Astrocyte of the cerebellum (primary cell): ENCODE measurements around the gene FRK.

Experiments used
- DNase-seq: peaks from one replicate; pipeline ENCODE4 v3.0.0-alpha.2; 2011; ENCODE audit warnings: low read depth
- H3K4me3 ChIP-seq: 2 replicates; pipeline ENCODE4 v1.5.1; 2011; ENCODE audit warnings: mild to moderate bottlenecking, low read depth, low read length, moderate library complexity
- in situ Hi-C: cut with HindIII; loops from 2 replicates; pipeline ENCODE4 v1.10.0; 2017; ENCODE audit warnings: low sequenced_read_pairs
- TF ChIP-seq, protein P1 (sequence below): IDR thresholded peaks from 2 replicates; pipeline ENCODE4 v1.5.1; 2012; ENCODE audit warnings: low read length, low read depth, moderate library complexity, mild to moderate bottlenecking; ENCODE audit errors: missing control alignments

FRK gene

GRCh38 chr6:116040993-116041392 is 19.7 kb downstream of the FRK start:
- no peak overlapping the region for H3K4me3 ChIP-seq

GRCh38 chr6:116036885-116037284 is 23.8 kb downstream of the FRK start:
- in situ Hi-C loops = no loop called here
- TF ChIP-seq, protein P1, sequence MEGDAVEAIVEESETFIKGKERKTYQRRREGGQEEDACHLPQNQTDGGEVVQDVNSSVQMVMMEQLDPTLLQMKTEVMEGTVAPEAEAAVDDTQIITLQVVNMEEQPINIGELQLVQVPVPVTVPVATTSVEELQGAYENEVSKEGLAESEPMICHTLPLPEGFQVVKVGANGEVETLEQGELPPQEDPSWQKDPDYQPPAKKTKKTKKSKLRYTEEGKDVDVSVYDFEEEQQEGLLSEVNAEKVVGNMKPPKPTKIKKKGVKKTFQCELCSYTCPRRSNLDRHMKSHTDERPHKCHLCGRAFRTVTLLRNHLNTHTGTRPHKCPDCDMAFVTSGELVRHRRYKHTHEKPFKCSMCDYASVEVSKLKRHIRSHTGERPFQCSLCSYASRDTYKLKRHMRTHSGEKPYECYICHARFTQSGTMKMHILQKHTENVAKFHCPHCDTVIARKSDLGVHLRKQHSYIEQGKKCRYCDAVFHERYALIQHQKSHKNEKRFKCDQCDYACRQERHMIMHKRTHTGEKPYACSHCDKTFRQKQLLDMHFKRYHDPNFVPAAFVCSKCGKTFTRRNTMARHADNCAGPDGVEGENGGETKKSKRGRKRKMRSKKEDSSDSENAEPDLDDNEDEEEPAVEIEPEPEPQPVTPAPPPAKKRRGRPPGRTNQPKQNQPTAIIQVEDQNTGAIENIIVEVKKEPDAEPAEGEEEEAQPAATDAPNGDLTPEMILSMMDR = no peak
- DNase-seq = no peak
- H3K4me3 ChIP-seq = no peak overlapping the region

More at GRCh38 chr6:116040993-116041392, 19.7 kb downstream of the FRK start:
- in situ Hi-C loops = no loop called here
- DNase-seq = no peak
- TF ChIP-seq, protein P1 = no peak

DNA sequence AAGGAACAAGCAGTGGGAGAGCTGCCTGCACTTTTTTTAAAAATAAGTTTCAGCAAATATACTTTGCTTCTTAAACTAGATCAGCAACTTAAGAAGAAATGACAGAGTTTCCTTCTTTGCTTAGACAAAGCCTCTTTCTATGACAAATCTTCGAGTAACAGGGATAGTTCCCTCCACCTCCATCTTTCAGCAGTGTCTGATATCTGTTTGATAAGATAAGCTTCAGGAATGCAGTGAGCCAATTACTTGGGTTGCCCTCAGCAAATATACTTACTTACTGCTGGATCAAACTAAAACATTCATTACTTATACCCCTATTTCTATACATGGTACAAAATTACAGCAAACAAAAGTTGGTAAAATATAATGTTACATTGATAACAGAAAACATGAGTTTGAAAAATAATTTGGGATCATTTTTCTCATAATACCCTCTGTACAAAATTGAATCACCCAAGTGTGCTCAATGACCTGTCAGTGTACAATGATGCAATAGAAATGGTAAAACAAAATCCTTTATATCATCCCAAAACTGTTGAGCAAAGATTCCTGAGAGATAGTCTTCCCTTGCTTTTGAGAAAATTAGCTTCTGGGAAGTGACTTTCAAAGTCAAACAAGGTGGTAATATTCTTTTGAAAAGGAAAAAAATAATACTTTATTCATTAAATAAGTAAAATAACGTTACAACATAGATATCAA is 24.5 kb downstream of the FRK start:
- no peak overlapping the region for H3K4me3 ChIP-seq
- TF ChIP-seq, protein P1 = no peak
- in situ Hi-C loops = no loop called here
- DNase-seq = no peak

DNA sequence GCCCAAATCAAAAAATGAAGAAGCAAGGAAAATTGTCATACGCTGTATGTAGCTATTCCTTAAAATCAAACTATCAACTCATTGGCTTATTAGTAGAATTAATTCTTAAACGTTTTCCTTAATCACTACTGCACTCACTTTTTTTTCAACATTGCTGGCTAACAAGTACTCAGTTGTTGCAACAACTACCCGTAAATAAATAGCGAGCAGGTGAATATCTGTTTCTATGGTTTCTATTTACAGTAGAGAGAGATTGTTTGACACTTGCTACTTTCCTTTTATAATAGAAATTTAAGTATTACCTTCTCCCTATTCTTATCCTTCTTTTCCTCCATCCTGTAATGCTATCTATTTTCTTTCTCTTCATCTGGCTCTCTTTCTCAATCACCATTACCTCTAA is 25.1 kb downstream of the FRK start:
- in situ Hi-C loops = no loop called here
- H3K4me3 ChIP-seq = no peak overlapping the region
- TF ChIP-seq, protein P1 = no peak
- DNase-seq = no peak

- TF ChIP-seq, protein P1 = no peak
- no peak for DNase-seq
- in situ Hi-C loops = no loop called here
- H3K4me3 ChIP-seq = no peak overlapping the region
Measured at GRCh38 chr6:116034327-116034726, 26.4 kb downstream of the FRK start.

GRCh38 chr6:116033687-116034303 is 26.9 kb downstream of the FRK start:
- no peak for DNase-seq
- no peak overlapping the region for H3K4me3 ChIP-seq
- TF ChIP-seq, protein P1 = no peak
- in situ Hi-C loops = no loop called here
